GM18868 (cell line): Measurements from ENCODE around the gene CCSAP.
"Not testable (repeated sequence)": the region's sequence is repeated elsewhere in the genome, so short reads cannot be mapped to it uniquely, and the experiment has no call there.

Source experiments
- ATAC-seq: cut with Tn5 transposase; IDR thresholded peaks from one replicate; pipeline ENCODE4 v1.9.1; 2021; ENCODE audit warnings: mild to moderate bottlenecking, moderate library complexity; ENCODE audit not compliant: unreplicated experiment

The CCSAP gene, protein sequence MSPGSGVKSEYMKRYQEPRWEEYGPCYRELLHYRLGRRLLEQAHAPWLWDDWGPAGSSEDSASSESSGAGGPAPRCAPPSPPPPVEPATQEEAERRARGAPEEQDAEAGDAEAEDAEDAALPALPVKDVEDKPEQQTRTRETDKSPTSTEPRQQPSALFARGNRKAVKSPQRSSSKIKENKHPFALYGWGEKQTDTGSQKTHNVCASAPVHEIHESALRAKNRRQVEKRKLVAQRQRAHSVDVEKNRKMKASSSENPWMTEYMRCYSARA

DNA sequence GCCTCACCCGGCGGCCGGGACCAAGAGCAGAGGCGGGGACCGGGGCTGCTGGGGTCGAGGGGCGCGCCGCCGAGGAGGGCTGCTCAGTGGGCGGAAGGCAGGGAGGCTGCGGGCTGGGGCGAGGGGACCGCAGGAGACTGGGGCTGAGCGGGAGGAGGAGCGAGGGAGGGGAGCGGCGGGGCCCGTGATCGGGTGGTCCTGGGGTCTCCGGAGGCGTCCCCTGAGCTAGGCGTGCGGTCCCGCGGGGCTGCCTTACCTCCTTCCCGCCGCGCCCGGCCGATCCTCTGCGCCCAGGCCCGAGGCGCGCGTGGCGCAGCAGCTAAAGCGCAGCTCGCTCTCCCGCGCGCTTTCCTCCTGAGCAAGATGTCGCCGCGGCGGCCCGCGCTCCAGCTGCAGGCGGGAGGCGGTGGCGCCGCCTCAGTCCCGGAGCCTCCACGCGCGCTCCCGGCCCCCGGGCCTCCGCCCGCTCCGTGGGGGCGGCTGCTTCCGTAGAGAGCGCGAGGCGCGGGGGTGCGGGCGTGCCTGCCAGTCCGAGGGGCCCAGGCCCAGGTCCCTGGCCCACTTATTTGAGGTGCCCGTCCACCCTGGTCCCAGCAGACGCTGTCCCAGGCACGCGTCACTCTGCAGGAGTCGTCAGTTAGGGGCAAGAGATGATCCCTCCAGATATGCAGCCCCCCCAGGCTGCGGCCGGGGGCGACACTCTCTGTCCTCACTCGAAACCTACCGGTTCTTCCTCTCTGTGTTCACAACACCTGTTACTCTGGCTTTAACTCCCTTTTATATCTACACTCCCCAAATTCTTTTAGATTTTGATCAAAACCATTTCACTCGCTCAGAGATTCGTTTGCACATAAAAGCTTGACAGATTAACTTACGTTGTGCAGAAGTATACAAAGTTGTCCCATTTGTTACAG lies at the start of gene CCSAP:
Gene CCSAP, minus strand, starts transcription at position 392 of the 914 bp plus-strand sequence. CDS start 582 bp downstream, outside the sequence.
- peak; percentile 33 for ATAC-seq

DNA sequence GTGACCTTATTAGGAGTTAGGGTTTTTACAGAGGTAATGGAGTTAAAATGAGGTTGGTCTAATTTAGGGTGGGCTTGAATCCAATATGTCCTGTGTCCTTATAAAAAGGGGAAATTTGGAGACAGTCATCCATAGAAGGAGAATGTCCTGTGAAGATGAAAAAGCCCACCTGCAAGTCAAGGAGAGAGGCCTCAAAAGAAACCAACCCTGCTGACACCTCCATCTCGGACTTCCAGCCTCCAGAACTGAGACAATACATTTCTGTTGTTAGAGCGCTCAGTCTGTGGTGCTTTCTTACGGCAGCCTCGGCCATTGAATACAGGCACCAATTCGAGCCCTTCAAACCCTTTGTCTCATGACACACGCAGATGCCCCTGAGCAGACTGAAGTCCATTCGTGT lies 47.3 kb upstream of the CCSAP start:
- no peak for ATAC-seq

DNA sequence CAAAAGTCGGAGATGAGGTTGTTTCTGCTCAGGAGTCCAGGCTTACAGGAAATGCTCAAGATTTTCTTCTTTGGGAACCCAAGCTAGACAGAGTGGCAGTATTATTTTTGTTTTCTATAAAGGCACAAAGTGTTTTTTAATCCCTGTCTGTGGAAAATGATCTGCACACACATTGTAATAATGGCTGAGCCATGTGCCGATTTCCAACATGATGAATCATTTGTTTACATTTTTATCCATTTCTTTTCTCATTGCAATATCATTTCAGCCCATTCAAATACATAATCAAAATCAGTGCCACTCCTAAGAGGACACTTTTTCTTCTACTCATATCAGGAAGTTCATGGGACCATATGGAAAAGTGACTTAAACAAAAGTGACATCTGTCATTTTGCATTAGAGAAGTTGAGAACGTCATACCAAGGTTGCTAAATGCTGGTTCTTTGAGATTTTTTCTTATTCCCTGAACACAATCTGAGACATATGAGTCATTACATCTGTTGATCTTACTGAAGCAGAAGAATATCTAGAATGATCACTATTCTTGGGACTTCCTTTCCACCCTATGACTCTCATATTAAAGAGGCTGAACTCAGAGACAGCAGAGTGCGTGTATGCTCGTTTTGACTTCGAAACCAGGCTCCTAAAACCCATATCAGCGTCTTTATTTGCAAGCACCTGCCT lies 46.2 kb upstream of the CCSAP start:
- no peak for ATAC-seq

DNA sequence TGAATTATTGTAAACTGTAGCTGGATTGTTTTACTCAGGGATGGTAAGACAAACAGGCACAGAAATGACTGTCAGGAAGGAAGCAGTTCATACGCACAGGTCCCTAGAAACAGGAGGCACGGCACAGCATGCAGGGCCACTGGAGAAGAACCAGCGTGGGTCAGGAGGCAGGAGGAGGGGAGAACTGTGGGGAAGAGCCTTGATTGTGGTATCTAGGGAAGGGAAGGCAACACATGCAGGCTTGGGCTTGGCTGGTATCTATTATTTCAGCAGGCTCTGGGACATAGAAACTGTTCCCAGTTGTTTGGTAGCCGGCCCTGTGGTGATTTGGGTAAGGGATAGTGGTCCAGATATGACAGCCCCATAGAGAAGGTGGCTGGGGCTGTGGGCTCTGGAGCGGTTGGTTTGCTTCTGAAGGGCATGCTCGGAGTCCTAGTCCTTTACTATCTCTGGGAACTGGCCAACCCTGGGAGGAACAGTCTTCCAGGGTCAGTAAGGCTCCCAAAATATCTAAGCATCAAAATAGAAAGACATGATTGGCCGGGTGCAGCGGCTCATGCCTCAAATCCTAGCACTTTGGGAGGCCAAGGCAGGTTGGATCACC lies 43.1 kb upstream of the CCSAP start:
- no peak for ATAC-seq

DNA sequence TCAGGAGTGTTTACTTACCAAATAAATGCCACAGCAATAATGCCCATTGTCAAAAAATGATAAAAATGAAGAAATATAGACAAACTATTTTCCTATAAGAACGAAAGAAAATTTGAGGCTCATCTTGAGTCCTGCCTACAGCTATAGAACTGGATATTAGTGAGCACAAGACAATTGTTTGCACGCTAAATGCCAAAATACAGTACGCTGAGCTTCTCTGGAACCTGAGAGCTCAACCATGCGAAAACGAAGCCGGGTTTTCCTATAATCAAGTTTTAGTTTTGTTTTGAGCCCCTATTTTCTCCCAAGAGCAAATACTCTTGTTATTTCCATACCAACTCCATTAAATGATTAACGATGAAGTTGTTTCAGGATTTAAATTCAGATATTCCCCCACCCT lies 42.0 kb upstream of the CCSAP start:
- ATAC-seq: no peak

DNA sequence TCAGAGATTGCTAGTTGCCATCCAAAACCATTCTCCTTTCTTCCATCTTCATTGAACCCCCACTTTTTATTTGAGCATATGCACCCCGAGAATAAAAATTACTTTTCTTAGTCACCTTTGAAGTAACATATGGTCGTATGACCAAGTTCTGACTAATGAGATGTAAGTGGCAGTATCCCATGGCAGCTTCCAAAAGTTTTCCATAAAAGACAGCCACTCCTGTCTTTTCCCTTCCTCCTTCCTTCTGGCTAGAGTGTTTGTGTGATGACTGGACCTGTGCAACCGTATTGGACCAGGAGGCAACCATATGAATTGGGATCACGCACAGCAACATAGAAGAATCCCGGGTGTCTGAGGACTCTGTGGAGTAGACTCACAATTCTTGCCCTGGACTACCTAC lies 41.1 kb upstream of the CCSAP start:
- no peak for ATAC-seq

DNA sequence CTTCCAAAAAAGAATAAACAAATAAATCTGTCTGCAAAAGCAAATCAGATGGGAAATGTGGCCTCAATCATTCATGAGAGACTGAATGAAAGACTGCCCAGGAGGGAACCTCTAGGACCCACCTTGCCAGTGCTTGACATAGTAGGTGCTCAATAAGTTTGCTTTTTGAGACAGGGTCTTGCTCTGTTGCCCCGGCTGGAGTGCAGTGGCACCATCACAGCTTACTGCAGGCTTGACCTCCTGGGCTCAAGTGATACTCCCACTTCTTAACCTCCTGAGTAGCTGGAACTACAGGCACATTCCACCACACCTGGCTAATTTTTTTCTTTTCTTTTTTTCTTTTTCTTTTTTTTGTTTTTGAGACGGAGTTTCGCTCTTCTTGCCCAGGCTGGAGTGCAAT lies 40.3 kb upstream of the CCSAP start:
- no peak for ATAC-seq

DNA sequence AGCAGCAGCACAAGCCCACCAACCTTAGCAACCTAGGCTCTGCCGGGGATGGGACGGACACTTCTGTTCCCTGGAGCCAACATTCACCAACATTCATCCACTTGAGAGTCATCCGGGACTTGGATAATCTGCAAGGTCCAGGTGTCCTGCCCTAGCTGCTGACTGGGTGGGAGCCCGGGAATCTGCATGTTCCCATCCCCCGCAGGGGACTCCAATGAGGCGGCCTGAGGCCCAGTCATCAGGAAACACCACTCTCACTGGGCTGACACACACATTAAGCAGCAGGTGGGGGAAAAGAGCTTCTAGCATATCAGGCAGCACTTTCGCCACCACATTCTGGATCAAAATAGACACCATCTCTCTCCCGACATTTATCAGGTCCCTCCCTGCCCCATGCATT lies 38.4 kb upstream of the CCSAP start:
- ATAC-seq: no peak

DNA sequence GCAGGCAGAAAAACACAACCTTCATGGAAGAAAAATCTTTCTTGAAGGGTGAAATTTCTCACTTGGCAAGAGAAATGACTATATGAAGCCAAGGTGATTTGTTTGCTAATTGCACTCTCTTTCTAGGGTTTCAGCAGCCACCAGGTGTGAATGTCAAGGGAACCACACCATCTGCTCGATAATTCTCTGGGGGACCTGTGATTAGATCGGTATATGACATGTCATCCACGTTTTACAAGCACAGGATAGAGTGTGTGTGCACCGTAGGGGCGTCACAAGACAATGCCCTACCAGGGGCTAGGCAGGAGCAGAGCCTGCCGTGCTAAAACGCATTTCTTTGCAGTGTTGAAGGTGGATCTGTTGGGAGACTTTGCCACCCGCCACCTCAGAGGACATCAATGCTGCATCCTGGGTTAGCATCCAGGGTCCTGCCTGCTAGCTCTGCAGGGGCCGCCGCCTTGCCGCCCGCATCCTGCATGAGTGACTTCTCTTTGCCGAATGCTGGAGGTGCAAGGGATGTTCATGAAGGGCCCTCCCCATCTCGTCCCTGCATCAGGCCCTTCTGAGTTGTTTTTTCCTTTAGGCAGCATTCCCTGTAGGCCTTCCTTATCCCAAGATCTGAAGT lies 37.8 kb upstream of the CCSAP start:
- no peak for ATAC-seq

DNA sequence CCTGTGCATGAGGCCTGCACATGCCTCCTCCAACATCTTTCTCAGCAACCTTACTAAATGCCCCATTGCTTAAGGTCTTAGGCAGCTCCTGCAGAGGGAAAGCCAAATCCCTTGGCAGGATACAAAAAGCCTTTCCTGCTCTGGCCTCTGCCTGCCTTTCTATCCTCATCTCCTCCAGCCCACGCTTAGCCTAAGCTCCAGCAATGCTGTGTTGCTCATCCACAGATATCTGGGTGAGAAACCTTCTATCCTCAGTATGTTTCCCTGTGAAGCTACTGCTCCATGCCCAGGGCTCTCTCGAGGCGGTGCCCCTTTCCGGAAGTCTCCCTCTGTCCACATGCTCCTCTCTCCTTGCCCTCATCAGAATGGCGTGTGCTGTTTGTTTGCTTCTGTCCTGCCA lies 37.0 kb upstream of the CCSAP start:
- ATAC-seq: no peak

DNA sequence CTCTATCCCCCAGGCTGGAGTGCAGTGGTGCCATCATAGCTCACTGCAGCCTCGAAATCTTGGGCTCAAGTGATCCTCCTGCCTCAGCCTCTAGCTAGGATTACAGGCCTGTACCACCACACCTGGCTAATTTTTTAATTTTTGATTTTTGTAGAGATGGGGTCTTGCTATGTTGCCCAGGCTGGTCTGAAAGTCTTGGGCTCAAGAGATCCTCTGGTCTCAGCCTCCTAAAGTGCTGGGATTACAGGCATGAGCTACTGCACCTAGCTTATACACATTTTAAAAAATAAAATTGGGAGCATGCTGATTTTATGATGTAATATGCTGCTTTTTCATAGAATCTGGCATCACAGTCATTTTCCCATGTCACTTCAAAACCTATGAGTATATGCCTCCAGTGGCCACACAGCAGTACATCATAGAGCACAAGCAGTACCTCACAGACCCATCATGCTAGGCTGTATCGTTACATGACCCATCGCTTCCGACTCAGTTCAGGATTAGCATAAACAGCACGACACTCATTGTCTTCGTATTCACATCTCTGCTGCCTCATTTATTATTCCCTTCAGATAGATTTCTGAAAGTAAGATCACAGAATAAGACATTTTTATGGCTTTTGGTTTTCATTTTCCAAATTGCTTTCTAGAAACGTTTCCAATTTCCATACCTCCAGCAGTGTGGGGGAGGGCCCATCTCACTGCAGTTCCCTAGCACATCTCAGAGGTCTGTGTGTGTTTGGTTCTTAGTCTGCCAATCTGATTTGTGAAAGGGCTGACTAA lies 35.9 kb upstream of the CCSAP start:
- no peak for ATAC-seq

DNA sequence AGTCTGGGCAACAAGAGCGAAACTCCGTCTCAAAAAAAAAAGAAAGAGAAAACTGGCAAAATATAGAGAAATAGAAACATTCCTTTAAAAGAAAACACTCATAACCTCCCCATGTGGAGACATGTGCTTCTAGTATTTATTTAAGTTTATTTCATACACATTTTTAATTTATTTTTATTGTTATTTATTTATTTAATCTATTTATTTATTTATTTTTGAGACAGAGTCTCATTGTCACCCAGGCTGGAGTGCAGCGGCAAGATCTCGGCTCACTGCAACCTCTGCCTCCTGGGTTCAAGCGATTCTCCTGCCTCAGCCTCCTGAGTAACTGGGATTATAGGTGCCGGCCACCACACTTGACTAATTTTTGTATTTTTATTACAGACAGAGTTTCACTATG lies 35.2 kb upstream of the CCSAP start:
- ATAC-seq: not testable (repeated sequence)

DNA sequence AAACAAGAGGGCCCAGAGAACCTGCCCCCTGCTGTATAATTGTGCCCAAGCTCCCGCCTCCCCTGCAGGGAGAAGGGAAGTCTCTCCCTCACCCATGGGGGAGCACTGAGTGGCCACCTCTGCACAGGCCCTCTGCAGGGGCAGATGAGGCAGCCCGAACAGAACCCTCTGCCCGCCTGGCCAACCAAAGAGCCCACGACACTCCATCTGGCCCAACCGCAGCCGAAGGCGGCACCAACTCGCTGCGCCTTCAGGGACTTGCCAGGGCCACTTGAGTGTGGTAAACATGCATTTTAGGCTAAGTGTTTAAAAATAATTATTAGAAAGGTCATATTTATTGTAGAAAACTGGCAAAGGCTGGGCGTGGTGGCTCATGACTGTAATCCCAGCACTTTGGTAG lies 34.6 kb upstream of the CCSAP start:
- ATAC-seq: no peak

DNA sequence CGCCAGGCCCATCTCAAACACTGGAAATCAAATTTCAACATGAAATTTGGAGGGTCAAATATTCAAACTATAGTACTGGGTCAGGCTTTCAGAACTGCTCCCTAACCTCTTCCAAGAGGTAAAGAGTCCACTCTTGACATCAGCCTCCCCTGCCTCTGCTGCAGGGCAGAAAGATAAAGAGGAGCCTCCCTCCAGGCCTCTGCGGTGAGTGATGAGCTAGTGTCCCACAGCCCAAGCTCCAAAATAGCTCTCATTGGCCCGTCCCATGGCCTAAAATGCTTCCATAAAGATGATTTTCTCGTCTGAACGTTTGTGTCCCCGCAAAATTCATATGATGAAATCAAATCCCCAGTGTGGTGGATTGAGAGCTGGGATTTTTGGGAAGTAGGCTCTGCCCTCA lies 33.7 kb upstream of the CCSAP start:
- ATAC-seq: no peak

DNA sequence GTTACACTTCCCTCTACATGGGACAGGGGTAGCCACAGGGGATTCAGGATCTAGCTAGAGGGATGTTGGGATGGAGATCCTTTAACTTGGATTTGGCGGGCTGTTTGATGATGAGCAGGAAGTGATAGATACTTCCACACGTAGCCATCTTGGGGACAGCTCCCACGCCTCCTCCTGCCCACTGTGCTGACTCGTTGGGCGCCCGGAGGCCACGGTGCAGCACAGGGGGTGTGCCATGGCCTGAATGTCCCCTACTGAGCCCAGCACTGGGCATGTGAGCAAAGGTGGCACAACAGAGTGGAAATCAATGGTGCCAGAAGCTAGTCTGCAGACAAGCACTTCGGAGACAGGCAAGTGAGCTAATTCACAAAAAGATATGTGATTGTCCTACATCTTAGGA lies 31.6 kb upstream of the CCSAP start:
- ATAC-seq: no peak

DNA sequence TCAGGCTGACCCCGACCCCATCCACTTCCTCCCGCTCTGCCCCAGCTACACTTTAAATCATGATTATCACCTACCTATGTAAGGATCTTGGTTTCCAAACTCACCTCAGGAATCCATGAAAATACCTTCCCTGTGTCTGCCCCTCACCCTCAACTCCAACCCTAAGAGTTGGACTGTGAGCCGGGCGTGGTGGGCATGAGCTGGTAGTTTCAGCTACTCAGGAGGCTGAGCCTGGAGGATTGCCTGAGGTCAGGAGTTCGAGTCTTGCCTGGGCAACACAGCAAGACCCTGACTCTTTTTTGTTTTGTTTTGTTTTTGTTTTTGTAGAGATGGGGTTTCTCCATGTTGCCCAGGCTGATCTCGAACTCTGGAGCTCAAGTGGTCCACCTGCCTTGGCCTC lies 30.5 kb upstream of the CCSAP start:
- ATAC-seq: no peak

DNA sequence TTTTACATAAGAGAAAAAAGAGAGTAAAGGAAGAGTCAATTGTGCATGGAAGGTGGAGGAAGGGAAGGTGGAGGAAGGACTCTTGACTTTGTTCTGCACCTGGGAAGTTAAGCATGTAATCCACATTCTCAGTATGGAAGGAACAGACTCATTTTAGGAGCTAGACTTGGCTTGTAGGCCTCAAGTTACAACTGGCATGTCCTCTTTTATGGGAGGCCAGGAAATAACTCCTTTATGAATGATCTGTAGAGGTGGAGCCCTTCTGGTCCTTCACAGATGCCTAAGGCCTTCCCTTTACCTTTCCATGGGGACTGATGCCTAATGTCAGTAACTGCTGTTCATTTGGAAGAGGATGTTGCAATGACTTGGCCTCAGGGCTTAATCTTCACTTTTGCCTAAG lies 29.4 kb upstream of the CCSAP start:
- ATAC-seq: no peak

DNA sequence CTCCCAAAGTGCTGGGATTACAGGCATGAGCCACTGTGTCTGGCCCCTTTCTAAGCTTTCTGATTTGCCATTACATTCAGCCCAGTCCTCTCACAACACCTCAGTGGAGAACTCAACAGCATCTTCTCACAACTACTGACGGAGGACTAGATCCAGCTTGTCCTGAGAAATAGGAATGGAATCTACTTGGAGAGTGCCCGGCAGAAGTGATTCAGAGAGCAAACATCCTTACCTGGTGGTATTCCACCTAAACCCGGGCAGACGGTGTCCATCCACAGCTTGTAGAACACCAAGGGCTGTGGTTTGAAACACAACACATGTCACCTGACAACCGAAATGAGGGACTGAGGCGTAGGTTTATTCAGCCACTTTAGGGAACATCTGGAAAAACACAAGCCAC lies 28.8 kb upstream of the CCSAP start:
- ATAC-seq: no peak

DNA sequence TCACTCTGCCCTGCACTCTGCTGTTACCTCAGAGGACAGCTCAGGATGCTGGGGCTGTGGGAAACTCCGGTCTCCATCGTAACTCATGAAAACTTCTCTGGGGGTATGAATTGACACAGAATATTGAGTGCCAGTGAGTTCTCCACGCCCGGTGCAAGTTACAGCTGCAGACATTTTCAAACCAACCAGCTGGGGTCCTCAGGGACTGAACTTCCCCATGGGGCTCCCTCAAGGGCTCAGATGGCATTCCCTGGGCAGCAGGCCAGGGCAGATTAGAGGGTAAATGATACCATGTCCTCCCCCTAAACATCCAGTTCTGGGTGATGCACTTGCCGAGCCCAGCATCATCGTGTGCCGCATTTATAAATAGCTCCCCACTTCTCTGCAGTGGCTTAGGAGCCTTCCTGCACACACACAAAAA lies 27.8 kb upstream of the CCSAP start:
- no peak for ATAC-seq

DNA sequence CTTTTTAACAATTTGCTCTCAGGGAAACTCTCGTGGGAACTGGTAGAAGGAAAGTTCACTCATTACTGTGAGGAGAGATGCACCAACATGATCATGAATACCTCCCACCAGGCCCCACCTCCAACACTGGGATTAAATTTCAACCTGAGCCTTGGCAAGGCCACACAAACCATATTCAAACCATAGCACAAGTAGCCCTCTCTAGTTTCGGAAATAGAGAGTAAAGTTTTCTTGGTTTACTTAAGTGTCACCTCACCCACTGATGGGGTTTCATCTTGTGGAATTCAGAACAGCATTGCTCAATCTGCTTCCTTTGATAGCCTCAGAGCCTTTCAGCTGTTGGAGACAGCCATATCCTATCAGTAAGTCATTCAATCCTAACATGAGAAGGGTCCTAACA lies 25.5 kb upstream of the CCSAP start:
- peak; percentile 34 for ATAC-seq
